Kidney (tissue), 14 donors: ENCODE results near the gene KCTD8. TPM values are rescaled to one million over a fixed set of nuclear protein-coding genes. Genes with fewer than 3 reads are reported as not detected.

Source experiments
- DNase-seq, 5 donors: peaks; one replicate each; pipeline ENCODE4 v3.0.0-alpha.2; 2013 to 2020
- FAIRE-seq: peaks from 2 replicates; lab custom pipeline; 2012; peaks lifted over from hg19 to GRCh38; lab: Jason Lieb, UNC
- H3K27ac ChIP-seq, 2 donors: one replicate each; pipeline ENCODE4 v1.7.0; 2013; ENCODE audit warnings: low read depth in 2 of 2, low read length in 2 of 2, inconsistent platforms in 1 of 2
- H3K27me3 ChIP-seq: one replicate; pipeline ENCODE4 v1.7.1; 2013; ENCODE audit warnings: low read length, inconsistent platforms; ENCODE audit not compliant: control insufficient read depth, insufficient read depth
- H3K36me3 ChIP-seq, 3 donors: one replicate each; pipeline versions ENCODE4 v1.7.0 to v1.7.1; 2013; ENCODE audit warnings: low read length in 3 of 3, control low read depth in 1 of 3, inconsistent platforms in 1 of 3; ENCODE audit not compliant: insufficient read depth in 3 of 3, control insufficient read depth in 2 of 3
- H3K4me1 ChIP-seq, 3 donors: one replicate each; pipeline versions ENCODE4 v1.7.0 to v1.7.1; 2013; ENCODE audit warnings: low read length in 3 of 3, inconsistent platforms in 1 of 3, low read depth in 1 of 3; ENCODE audit not compliant: control insufficient read depth in 2 of 3, insufficient read depth in 2 of 3
- H3K4me3 ChIP-seq, 3 donors: one replicate each; pipeline versions ENCODE4 v1.7.0 to v1.8.1; 2013; ENCODE audit warnings: low read length in 3 of 3, control low read depth in 1 of 3, inconsistent platforms in 1 of 3
- H3K9ac ChIP-seq, 3 donors: one replicate each; pipeline versions ENCODE4 v1.7.0 to v1.7.1; 2013; ENCODE audit warnings: low read length in 3 of 3, control low read depth in 1 of 3, inconsistent platforms in 1 of 3
- H3K9me3 ChIP-seq, 3 donors: one replicate each; pipeline versions ENCODE4 v1.7.0 to v1.7.1; 2013; ENCODE audit warnings: low read length in 3 of 3, control low read depth in 1 of 3, inconsistent platforms in 1 of 3; ENCODE audit not compliant: control insufficient read depth in 2 of 3, insufficient read depth in 1 of 3
- intact Hi-C: fragments of 100-400 bp; cut with DNase I; formaldehyde crosslinking; loops from one replicate; pipeline ENCODE4 v1.11.1; 2022
- polyA plus RNA-seq: library from polyadenylated mRNA; stranded (reverse); fragments of 350-450 nt; fragmentation: Illumina TruSeq; extraction: RNeasy Lipid Tissue Mini Kit (QIAGEN cat#74804); gene quantifications from one replicate; pipeline ENCODE4 v1.2.3, GENCODE V29; 2014; ENCODE audit warnings: low read depth, low replicate concordance; ENCODE audit not compliant: insufficient read depth
- total RNA-seq: library from RNA; stranded (reverse); fragmentation: NEBNext Ultra II Directional; extraction: Animal tissue kit (Norgen Biotek cat#: 25700); gene quantifications from one replicate; pipeline ENCODE4 v1.2.1, GENCODE V29; 2021
- TF ChIP-seq, protein P1 (sequence below): IDR thresholded peaks from 3 replicates; pipeline ENCODE4 v1.5.1; 2012; ENCODE audit warnings: mild to moderate bottlenecking, moderate library complexity, borderline replicate concordance; ENCODE audit not compliant: insufficient read depth; ENCODE audit errors: extremely low read depth
- donor health status: control.
- donor health status: control.
- donor health status: control.
- donor health status: control.
- donor health status: control.
- donor health status: DM: yes; HTN: yes; CAD: no.
- donor health status: Normal renal cell carcinoma (clear cell type).

Gene KCTD8
- total and polyA plus RNA-seq, 2 donors from 2014 or later, result 0.62 to 1.3 TPM

GRCh38 chr4:44145868-44146267 lies 302.7 kb downstream of the KCTD8 start:
- peaks cover 0 to 6% (median 0%) of the 10 kb centered on the region in 3 donors for H3K9me3 ChIP-seq
- TF ChIP-seq, protein P1, sequence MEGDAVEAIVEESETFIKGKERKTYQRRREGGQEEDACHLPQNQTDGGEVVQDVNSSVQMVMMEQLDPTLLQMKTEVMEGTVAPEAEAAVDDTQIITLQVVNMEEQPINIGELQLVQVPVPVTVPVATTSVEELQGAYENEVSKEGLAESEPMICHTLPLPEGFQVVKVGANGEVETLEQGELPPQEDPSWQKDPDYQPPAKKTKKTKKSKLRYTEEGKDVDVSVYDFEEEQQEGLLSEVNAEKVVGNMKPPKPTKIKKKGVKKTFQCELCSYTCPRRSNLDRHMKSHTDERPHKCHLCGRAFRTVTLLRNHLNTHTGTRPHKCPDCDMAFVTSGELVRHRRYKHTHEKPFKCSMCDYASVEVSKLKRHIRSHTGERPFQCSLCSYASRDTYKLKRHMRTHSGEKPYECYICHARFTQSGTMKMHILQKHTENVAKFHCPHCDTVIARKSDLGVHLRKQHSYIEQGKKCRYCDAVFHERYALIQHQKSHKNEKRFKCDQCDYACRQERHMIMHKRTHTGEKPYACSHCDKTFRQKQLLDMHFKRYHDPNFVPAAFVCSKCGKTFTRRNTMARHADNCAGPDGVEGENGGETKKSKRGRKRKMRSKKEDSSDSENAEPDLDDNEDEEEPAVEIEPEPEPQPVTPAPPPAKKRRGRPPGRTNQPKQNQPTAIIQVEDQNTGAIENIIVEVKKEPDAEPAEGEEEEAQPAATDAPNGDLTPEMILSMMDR, result no peak
- intact Hi-C loops, result no loop called here
- no peaks in the 10 kb centered on the region for H3K4me1 ChIP-seq
- DNase-seq, result no peak
- no peak overlapping the region for H3K27ac ChIP-seq
- H3K27me3 ChIP-seq, result no peaks in the 10 kb centered on the region
- H3K4me3 ChIP-seq, result no peak overlapping the region
- no peak for FAIRE-seq
- no peaks in the 10 kb centered on the region for H3K36me3 ChIP-seq
- H3K9ac ChIP-seq, result no peak overlapping the region

DNA sequence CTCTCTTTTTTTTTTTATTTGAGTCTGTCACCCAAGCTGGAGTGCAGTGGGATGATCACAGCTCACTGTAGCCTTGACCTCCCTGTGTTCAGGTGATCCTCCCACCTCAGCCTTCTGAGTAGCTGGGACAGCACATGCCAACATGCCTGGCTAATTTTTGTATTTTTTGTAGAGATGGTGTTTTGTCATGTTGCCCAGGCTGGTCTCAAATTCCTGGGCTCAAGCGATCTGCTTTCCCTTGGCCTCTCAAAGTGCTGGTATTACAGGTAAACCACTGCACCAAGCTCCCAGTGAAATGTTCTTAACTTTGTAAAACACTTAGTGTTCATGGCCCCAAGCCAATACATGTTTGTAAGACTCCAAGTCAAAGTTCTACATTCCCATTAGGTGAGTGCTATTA lies 316.1 kb downstream of the KCTD8 start:
- Histone ChIP-seq H3K4me1 (no peaks in the 10 kb centered on the region), H3K9me3 (no peaks in the 10 kb centered on the region), H3K9ac (no peak overlapping the region), H3K27ac (no peak overlapping the region), H3K27me3 (no peaks in the 10 kb centered on the region), H3K4me3 (no peak overlapping the region), H3K36me3 (no peaks in the 10 kb centered on the region)
- TF ChIP-seq, protein P1, result no peak
- no peak for DNase-seq
- intact Hi-C loops, result no loop called here
- no peak for FAIRE-seq

Other genes starting within 250 kb of the KCTD8 start
- not detected for gene YIPF7, start 202.8 kb upstream of the KCTD8 start, total RNA-seq
- not detected for gene YIPF7, start 202.8 kb upstream of the KCTD8 start, polyA plus RNA-seq
- gene GUF1, start 229.6 kb upstream of the KCTD8 start, total RNA-seq, result 21.2 TPM
- 17.8 TPM for gene GUF1, start 229.6 kb upstream of the KCTD8 start, polyA plus RNA-seq